Type B pancreatic cell (in vitro differentiated cells): ENCODE results near the gene PPIC. TPM values are rescaled to one million over a fixed set of nuclear protein-coding genes. Genes with fewer than 3 reads are reported as not detected.

ENCODE experiments used
- DNase-seq: peaks from one replicate; pipeline ENCODE4 v3.0.0; 2021; ENCODE audit warnings: mixed read lengths; ENCODE audit not compliant: unreplicated experiment; ENCODE audit errors: extremely low spot score
- H3K27ac Mint-ChIP-seq: 2 replicates; pipeline ENCODE4 v1.8.0; 2021; ENCODE audit warnings: mild to moderate bottlenecking, mixed read lengths
- H3K27me3 Mint-ChIP-seq: 2 replicates; pipeline ENCODE4 v1.8.0; 2021; ENCODE audit warnings: mixed read lengths
- H3K36me3 Mint-ChIP-seq: 2 replicates; pipeline ENCODE4 v1.8.0; 2021; ENCODE audit warnings: mixed read lengths
- H3K4me1 Mint-ChIP-seq: one replicate; pipeline ENCODE4 v1.8.0; 2021; ENCODE audit warnings: mixed read lengths; ENCODE audit not compliant: unreplicated experiment
- H3K4me3 Mint-ChIP-seq: 2 replicates; pipeline ENCODE4 v1.8.0; 2021; ENCODE audit warnings: mild to moderate bottlenecking, mixed read lengths
- H3K9me3 Mint-ChIP-seq: 2 replicates; pipeline ENCODE4 v1.8.0; 2021; ENCODE audit warnings: mixed read lengths
- CTCF ChIP-seq: fragments of 200-600 bp; sonication (generic); conservative IDR thresholded peaks from 2 replicates; pipeline ENCODE4 v1.5.0; 2021; ENCODE audit warnings: antibody characterized with exemption, mild to moderate bottlenecking
- total RNA-seq: library from RNA; stranded (reverse); gene quantifications from 2 replicates; pipeline ENCODE4 v1.2.1, GENCODE V29; 2021; ENCODE audit warnings: low replicate concordance

The PPIC gene
- total RNA-seq, 1 donor from 2014 or later, result 23.4 TPM

- no peak for DNase-seq
- H3K36me3 Mint-ChIP-seq, result peaks cover 6% of the 10 kb centered on the region
- TF ChIP-seq CTCF, result no peak
- H3K27ac Mint-ChIP-seq, result peak overlapping the region; percentile 87
- no peaks in the 10 kb centered on the region for H3K9me3 Mint-ChIP-seq
- peaks cover 5% of the 10 kb centered on the region for H3K4me1 Mint-ChIP-seq
- H3K4me3 Mint-ChIP-seq, result peak overlapping the region; percentile 92
- peaks cover 54% of the 10 kb centered on the region for H3K27me3 Mint-ChIP-seq
Observed at GRCh38 chr5:123035918-123036390, 571 bp downstream of the PPIC start.

- Mint-ChIP-seq H3K4me3 (peak overlapping the region; percentile 92), H3K27me3 (peaks cover 54% of the 10 kb centered on the region), H3K9me3 (no peaks in the 10 kb centered on the region), H3K36me3 (peaks cover 6% of the 10 kb centered on the region), H3K27ac (peak overlapping the region; percentile 87), H3K4me1 (peaks cover 5% of the 10 kb centered on the region)
- no peak for TF ChIP-seq CTCF
- no peak for DNase-seq
Observed at GRCh38 chr5:123035360-123035917, 1.1 kb downstream of the PPIC start.

- DNase-seq, result no peak
Observed at GRCh38 chr5:123033157-123033671, 3.3 kb downstream of the PPIC start.

GRCh38 chr5:123028222-123028621 is 8.3 kb downstream of the PPIC start:
- Mint-ChIP-seq H3K27me3 (peaks cover 7% of the 10 kb centered on the region), H3K27ac (no peak overlapping the region), H3K9me3 (no peaks in the 10 kb centered on the region), H3K4me3 (no peak overlapping the region), H3K36me3 (peaks cover 9% of the 10 kb centered on the region), H3K4me1 (no peaks in the 10 kb centered on the region)
- DNase-seq, result no peak
- no peak for TF ChIP-seq CTCF

More at GRCh38 chr5:123033157-123033671, 3.3 kb downstream of the PPIC start:
- Mint-ChIP-seq H3K27ac (no peak overlapping the region), H3K27me3 (peaks cover 40% of the 10 kb centered on the region), H3K9me3 (no peaks in the 10 kb centered on the region), H3K4me1 (peaks cover 5% of the 10 kb centered on the region), H3K4me3 (no peak overlapping the region), H3K36me3 (peaks cover 8% of the 10 kb centered on the region)
- TF ChIP-seq CTCF, result no peak

- H3K4me3 Mint-ChIP-seq, result no peak overlapping the region
- H3K27me3 Mint-ChIP-seq, result no peaks in the 10 kb centered on the region
- no peak for TF ChIP-seq CTCF
- DNase-seq, result no peak
- H3K36me3 Mint-ChIP-seq, result peaks cover 4% of the 10 kb centered on the region
- H3K27ac Mint-ChIP-seq, result no peak overlapping the region
- peaks cover 7% of the 10 kb centered on the region for H3K4me1 Mint-ChIP-seq
- H3K9me3 Mint-ChIP-seq, result peaks cover 5% of the 10 kb centered on the region
Observed at GRCh38 chr5:123014689-123015088, 21.8 kb downstream of the PPIC start.
